Lower leg skin (tissue), 4 donors: ENCODE data around the gene EIPR1. TPM values are rescaled to one million over a fixed set of nuclear protein-coding genes. Genes with fewer than 3 reads are reported as not detected.
A peak's percentile ranks its signal among the peaks of the same experiment; 100 is the strongest.

Experiments used
- DNase-seq, 2 donors: peaks; one replicate each; pipeline ENCODE4 v3.0.0-alpha.2; 2019; ENCODE audit warnings: low spot score in 2 of 2
- H3K4me3 ChIP-seq: fragments of 200-600 bp; sonication (generic); 2 replicates; pipeline ENCODE4 v1.5.1; 2017; ENCODE audit warnings: mild to moderate bottlenecking, low read depth; ENCODE audit not compliant: poor library complexity, severe bottlenecking
- POLR2A ChIP-seq, 2 donors: fragments of 450-650 bp; IDR thresholded peaks; one replicate each; pipeline ENCODE4 v1.6.1; 2016 to 2017; ENCODE audit warnings: antibody characterized with exemption in 2 of 2, mild to moderate bottlenecking in 1 of 2, moderate library complexity in 1 of 2
- WGBS, 2 donors: methylation state at CpG; one replicate each; pipeline ENCODE4 v1.1.5; 2018; 5-methylcytosine and 5-hydroxymethylcytosine counted together
- intact Hi-C: fragments of 100-400 bp; cut with DNase I; formaldehyde crosslinking; loops from one replicate; pipeline ENCODE4 v1.15.0; 2023; ENCODE audit warnings: low total_unique reads
- total RNA-seq, 4 donors: library from RNA; depleted of rRNA; stranded (reverse); fragments of >200 nt; gene quantifications; one replicate each; pipeline ENCODE4 v1.1.0, GENCODE V29; 2016
- TF ChIP-seq, protein P1 (sequence below), 3 donors: fragments of 450-650 bp; IDR thresholded peaks; one replicate each; pipeline ENCODE4 v1.5.1; 2016; ENCODE audit warnings: antibody characterized with exemption in 3 of 3, mild to moderate bottlenecking in 3 of 3, moderate library complexity in 2 of 3

EIPR1 gene
- total RNA-seq, 4 donors from 2014 or later = 11.8 to 44.7 (median 26.9) TPM

DNA sequence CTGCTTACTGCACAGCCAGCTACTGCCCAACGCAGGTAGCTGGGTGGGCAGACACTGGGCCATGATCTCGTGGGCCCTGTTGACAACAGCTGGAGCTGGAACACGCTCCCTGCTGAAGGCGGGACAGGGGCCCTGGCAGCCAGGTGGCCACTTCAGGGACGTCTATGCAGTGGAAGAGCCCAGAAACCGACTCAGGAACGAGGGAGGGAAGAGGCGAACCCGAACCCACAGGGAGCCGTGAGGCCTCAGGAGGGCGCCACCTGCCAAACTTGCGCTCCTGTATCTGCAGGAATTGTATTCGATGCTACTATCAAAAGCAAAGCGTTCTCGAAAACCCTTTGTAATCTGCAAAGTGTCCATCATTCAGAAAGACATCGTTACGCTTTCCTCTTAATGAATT lies 198.4 kb downstream of the EIPR1 start:
- 85 to 89% methylated on average over 16 to 17 of the region's 17 CpGs for WGBS, 2 donors
- TF ChIP-seq, protein P1, sequence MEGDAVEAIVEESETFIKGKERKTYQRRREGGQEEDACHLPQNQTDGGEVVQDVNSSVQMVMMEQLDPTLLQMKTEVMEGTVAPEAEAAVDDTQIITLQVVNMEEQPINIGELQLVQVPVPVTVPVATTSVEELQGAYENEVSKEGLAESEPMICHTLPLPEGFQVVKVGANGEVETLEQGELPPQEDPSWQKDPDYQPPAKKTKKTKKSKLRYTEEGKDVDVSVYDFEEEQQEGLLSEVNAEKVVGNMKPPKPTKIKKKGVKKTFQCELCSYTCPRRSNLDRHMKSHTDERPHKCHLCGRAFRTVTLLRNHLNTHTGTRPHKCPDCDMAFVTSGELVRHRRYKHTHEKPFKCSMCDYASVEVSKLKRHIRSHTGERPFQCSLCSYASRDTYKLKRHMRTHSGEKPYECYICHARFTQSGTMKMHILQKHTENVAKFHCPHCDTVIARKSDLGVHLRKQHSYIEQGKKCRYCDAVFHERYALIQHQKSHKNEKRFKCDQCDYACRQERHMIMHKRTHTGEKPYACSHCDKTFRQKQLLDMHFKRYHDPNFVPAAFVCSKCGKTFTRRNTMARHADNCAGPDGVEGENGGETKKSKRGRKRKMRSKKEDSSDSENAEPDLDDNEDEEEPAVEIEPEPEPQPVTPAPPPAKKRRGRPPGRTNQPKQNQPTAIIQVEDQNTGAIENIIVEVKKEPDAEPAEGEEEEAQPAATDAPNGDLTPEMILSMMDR (IDR thresholded peaks at IDR 0.05) = no peak
- TF ChIP-seq POLR2A (IDR thresholded peaks at IDR 0.05) = no peak
- no peak overlapping the region for H3K4me3 ChIP-seq
- intact Hi-C loops = no loop called here
- DNase-seq = no peak

DNA sequence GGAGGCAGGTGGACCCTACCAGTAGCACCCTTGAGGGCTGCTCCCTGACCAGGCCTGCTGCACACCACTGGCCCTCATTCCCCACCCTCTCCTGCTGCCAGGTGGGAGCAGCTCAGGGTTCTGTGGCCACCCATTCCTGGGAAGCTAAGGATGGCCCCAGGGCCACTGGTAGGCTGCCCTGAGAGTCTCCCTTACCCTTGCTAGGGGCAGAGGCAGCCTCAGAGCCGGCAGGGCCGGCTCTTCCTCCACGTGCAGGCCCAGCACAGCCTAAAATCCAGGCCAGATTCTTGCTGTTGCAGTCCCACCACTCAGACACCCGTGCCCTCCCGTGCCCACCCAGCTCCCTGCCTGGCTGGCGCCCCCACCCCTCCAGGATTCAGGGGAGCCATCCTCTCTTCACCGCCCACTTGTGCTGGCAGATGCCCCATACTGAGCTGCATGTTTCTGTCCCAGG lies 199.0 kb downstream of the EIPR1 start:
- no peak overlapping the region for H3K4me3 ChIP-seq
- TF ChIP-seq, protein P1 (IDR thresholded peaks at IDR 0.05) = no peak
- no peak for TF ChIP-seq POLR2A (IDR thresholded peaks at IDR 0.05)
- intact Hi-C loops = no loop called here
- 64 to 89% methylated on average over 7 of the region's 7 CpGs for WGBS, 2 donors
- DNase-seq = no peak

DNA sequence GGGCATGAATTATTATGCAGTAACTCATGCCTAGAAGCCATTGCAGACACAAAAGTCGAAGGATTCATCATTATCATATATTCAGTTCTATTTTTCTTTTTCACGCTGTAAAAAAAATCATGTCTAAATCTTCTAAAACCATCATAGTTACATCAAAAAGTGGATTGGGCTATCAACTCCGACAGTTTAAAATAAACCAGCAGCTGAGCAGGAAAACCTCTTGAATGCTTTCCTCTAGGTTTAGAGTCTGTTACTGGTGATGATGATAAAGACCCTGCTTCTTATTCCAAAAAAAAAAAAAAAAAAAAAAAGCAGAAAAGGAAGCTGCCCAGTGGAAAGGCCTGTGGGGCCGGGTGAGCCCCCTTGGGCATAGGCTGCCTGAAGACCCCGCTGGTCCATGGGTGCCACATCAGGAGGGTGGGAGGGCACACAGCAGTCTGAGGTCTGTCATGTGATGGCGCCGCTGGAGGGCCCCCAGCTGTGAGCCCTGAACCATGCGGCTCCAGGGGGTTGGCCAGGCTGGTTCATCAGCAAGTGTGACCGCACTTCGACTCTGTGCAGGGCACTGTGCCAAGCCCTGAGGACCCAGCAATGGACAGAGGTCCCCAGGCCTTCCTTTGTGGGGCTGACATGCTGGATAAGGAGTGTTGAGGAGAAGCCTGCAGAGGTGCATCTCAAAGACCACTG lies 199.6 kb downstream of the EIPR1 start:
- whole genome bisulfite sequencing, 2 donors = 90 to 92% methylated on average over 10 of the region's 10 CpGs
- intact Hi-C loops = no loop called here

DNA sequence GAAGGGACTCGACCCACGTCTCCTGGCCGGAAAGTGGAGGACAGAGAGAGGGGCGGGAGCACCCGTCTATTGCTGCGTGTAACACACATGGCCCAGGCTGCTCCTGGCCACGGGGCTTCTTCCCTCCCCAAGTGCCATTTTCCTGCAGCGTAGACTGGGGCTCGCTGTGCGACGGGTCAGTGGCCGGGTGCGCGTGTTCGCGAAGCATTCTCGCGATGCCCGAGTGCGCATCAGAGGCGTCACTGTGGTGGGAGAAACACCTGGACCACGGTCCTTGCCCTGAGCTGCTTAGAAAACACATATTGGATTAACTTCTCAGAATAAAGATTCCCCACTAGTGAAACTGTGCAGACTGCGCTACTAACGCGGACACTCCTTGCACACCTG lies 200.8 kb downstream of the EIPR1 start:
- DNase-seq = no peak
- TF ChIP-seq, protein P1 (IDR thresholded peaks at IDR 0.05) = no peak
- TF ChIP-seq POLR2A (IDR thresholded peaks at IDR 0.05) = no peak
- H3K4me3 ChIP-seq = no peak overlapping the region
- intact Hi-C loops = no loop called here
- WGBS, 2 donors = 97 to 98% methylated on average over 22 to 25 of the region's 25 CpGs

More for the DNA sequence above, 199.6 kb downstream of the EIPR1 start:
- peak in 1 of 2 donors; percentile 82 for DNase-seq
- TF ChIP-seq POLR2A (IDR thresholded peaks at IDR 0.05) = no peak
- TF ChIP-seq, protein P1 (IDR thresholded peaks at IDR 0.05) = no peak
- no peak overlapping the region for H3K4me3 ChIP-seq

DNA sequence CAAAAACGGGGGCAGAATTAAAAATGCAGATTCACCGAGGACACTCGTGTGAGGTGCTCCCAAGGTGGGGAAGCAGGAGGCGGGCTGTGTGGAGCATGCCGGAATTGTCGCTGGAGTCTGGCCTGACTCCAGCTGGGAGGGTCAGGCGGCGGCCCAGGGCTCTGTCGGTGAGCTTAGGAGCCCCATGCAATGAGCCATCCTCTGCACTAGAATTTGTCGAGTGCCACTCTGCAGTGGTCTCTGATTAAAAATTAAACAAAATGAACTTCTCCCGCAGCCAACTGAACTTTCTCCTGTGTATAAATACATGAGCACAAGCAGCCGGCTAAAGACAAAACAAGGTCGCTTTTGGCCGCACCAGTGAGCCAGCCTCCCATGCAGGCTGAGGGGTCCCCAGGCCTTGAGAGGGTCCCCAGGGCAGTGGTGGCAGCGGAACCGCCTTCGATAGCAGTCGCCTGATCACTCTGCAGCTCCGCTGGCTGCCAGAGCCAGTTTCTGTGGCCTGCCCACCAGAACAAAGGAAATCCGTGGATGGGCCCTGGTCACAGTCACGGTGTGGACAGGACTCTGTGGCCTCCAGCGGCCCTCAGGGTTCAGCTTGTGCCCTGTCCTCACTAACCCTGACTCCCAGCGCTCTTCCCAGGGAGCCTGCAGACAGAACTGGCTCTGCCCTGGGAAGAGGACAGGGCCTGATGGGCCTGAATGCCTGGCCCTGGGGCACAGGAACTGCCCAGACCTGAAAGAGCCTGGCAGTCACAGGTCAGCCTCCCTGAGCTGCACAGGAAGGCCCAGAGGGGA lies 201.3 kb downstream of the EIPR1 start:
- WGBS, 2 donors = 92 to 95% methylated on average over 18 to 23 of the region's 23 CpGs
- H3K4me3 ChIP-seq = no peak overlapping the region
- intact Hi-C loops = no loop called here
- no peak for DNase-seq
- TF ChIP-seq, protein P1 (IDR thresholded peaks at IDR 0.05) = no peak
- TF ChIP-seq POLR2A (IDR thresholded peaks at IDR 0.05) = no peak
